Prostate gland (tissue), 2 donors: ENCODE data around the gene PAQR4.

Source experiments
- POLR2A ChIP-seq: fragments of 450-650 bp; IDR thresholded peaks from one replicate; pipeline ENCODE4 v1.6.1; 2016; ENCODE audit warnings: antibody characterized with exemption, mild to moderate bottlenecking
- TF ChIP-seq, protein P1 (sequence below), 4 experiments: fragments of 200-600 bp in 2 of 4; fragments of 450-650 bp in 2 of 4; sonication (generic) in 2 of 4; IDR thresholded peaks; 1 replicate in 3 of 4; 2 replicates in 1 of 4; pipeline ENCODE4 v1.5.1; 2016 to 2019; ENCODE audit warnings: antibody characterized with exemption in 4 of 4, mild to moderate bottlenecking in 2 of 4, moderate library complexity in 2 of 4

DNA sequence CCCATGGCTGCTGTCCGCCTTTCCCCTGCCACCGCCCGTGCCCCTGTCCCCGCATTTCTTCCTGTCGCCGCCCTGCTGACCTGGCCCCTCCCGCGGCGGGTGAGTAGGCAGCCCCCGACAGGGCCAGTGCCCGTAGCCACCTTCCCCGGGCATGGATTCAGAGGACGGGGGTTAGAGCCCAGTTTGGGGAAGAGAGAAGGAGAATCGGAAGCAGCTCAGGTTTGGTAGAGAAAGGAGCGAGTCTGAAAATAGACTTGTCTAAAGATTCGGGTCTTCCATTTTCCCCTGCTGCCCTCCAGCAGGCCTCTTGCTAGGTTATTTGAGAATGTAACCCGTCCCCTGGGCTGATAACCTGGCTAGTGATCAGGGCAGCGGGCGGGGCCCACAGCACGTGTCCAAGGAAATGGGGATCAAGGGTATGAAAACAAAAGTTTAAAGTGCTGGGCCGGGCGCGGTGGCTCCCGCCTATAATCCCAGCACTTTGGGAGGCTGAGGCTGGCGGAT is 35.7 kb downstream of the PAQR4 start:
- TF ChIP-seq POLR2A: no peak
- TF ChIP-seq, protein P1, sequence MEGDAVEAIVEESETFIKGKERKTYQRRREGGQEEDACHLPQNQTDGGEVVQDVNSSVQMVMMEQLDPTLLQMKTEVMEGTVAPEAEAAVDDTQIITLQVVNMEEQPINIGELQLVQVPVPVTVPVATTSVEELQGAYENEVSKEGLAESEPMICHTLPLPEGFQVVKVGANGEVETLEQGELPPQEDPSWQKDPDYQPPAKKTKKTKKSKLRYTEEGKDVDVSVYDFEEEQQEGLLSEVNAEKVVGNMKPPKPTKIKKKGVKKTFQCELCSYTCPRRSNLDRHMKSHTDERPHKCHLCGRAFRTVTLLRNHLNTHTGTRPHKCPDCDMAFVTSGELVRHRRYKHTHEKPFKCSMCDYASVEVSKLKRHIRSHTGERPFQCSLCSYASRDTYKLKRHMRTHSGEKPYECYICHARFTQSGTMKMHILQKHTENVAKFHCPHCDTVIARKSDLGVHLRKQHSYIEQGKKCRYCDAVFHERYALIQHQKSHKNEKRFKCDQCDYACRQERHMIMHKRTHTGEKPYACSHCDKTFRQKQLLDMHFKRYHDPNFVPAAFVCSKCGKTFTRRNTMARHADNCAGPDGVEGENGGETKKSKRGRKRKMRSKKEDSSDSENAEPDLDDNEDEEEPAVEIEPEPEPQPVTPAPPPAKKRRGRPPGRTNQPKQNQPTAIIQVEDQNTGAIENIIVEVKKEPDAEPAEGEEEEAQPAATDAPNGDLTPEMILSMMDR (IDR thresholded peaks at IDR 0.05): no peak
